HAP-1 (cell line): ENCODE data around the gene SAT1.
"Not testable (repeated sequence)": the region's sequence is repeated elsewhere in the genome, so short reads cannot be mapped to it uniquely, and the experiment has no call there.

ENCODE experiments used
- DNase-seq, 2 experiments: peaks; one replicate each; pipeline ENCODE4 v3.0.0-alpha.2; 2016 to 2020; ENCODE audit warnings: low spot score in 2 of 2
- H3K27me3 ChIP-seq: fragments of 250-450 bp; sonication (Bioruptor Pico); 2 replicates; pipeline ENCODE4 v1.5.1; 2020; ENCODE audit warnings: low read depth, mild to moderate bottlenecking, moderate library complexity
- H3K36me3 ChIP-seq: fragments of 250-450 bp; sonication (Bioruptor Pico); replicated peaks from 2 replicates; pipeline ENCODE4 v1.5.1; 2020; ENCODE audit warnings: mild to moderate bottlenecking
- H3K4me1 ChIP-seq: fragments of 250-450 bp; sonication (Bioruptor Pico); 2 replicates; pipeline ENCODE4 v1.5.1; 2020; ENCODE audit warnings: mild to moderate bottlenecking
- H3K4me3 ChIP-seq: fragments of 250-450 bp; sonication (Bioruptor Pico); 2 replicates; pipeline ENCODE4 v1.5.1; 2020; ENCODE audit warnings: mild to moderate bottlenecking, moderate library complexity
- H3K9me3 ChIP-seq: fragments of 250-450 bp; sonication (Bioruptor Pico); 2 replicates; pipeline ENCODE4 v1.5.1; 2020; ENCODE audit warnings: mild to moderate bottlenecking, moderate library complexity
- in situ Hi-C: fragments of 300-500 bp; cut with MboI; formaldehyde crosslinking; loops from 3 replicates; pipeline ENCODE4 v1.14.3; 2020; ENCODE audit warnings: low sequenced_read_pairs, inconsistent platforms, mixed read lengths

The SAT1 gene

DNA sequence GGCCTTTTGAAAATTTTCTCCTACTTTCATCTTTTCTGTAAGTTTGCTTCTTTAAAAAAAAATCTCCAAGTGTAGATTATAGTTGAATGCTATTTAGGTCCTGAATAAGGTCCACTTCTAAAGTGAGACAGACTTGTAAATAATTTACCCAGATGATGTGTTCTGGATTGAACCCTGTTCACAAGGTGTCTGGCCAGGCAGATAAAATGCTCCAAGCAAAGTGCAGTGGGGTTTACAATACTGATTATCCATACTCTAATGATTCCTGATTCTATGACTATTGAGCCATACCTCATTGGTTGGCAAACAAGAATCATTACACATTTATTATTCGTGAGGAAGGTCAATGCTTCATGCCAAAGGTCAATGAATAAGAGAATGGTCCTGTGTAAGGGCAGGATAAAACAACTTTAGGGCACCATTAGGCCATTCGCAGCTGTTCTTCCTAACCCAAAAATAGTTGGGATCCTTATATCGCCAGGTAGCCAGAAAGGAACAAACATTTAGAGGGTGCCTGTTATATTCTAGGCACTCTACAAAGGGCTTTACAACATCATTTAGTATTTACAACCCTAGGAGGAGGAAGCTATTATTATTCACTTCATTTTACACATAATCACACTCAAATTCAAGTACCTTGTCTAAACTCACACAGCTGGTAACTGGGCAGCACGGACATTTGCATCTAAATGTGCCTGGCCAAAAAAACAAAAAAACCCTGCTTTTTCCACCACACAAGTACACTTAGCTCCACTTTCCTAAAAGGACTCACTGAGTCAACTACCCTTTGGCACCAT lies 18.6 kb upstream of the SAT1 start:
- in situ Hi-C loops, result no loop called here
- H3K4me3 ChIP-seq, result no peak overlapping the region
- peaks cover 10% of the 10 kb centered on the region for H3K4me1 ChIP-seq
- DNase-seq, result peak; percentile 30 to 68
- H3K36me3 ChIP-seq, result no peaks in the 10 kb centered on the region
- H3K9me3 ChIP-seq, result peaks cover 6% of the 10 kb centered on the region; the same call in 1 of the 2 replicates
- no peaks in the 10 kb centered on the region for H3K27me3 ChIP-seq

DNA sequence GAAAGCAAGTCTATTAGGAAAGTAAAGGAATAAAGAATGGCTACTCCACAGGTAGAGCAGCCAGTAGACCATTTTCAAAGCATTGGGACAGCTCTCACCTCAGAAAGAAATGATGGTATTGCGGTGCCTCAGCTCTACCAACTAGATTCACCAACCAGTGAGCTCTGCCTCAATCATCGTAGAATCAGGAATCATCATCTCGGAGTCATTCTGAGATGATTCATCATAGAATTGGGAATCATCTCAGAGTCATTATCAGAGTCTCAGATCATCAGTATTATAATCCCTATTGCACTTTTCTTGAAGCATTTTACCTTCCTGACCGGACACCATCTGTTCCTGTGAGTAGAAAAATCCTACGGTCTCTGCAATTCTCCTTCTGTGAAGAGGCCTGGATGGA lies 17.5 kb upstream of the SAT1 start:
- in situ Hi-C loops, result no loop called here
- Histone ChIP-seq H3K4me3 (no peak overlapping the region), H3K4me1 (peaks cover 10% of the 10 kb centered on the region), H3K36me3 (no peaks in the 10 kb centered on the region), H3K27me3 (no peaks in the 10 kb centered on the region), H3K9me3 (peaks cover 6% of the 10 kb centered on the region; the same call in 1 of the 2 replicates)
- no peak for DNase-seq

DNA sequence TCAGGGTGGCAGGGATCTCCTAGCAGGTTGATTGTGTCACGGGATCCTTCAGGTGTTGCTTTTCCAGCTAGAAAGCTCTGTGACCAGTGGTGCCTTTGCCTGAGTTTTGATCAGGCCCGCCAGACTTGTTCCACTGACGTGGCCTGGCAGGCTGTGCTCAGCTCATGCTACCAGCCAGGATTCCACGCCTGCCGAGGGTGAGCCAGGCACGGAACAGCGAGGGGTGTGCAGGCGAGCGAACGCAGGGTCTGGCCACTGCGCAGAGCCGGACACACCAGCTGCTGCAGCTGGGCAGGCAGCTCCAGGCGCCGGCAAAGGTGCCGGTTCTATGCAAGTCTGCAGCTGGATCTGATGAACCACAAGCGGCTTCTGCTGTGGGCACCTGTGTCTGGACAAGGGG lies 17.1 kb upstream of the SAT1 start:
- H3K9me3 ChIP-seq, result peaks cover 6% of the 10 kb centered on the region; the same call in 1 of the 2 replicates
- no peaks in the 10 kb centered on the region for H3K27me3 ChIP-seq
- no peak for DNase-seq
- H3K4me3 ChIP-seq, result no peak overlapping the region
- no peaks in the 10 kb centered on the region for H3K36me3 ChIP-seq
- H3K4me1 ChIP-seq, result peaks cover 10% of the 10 kb centered on the region
- in situ Hi-C loops, result no loop called here

DNA sequence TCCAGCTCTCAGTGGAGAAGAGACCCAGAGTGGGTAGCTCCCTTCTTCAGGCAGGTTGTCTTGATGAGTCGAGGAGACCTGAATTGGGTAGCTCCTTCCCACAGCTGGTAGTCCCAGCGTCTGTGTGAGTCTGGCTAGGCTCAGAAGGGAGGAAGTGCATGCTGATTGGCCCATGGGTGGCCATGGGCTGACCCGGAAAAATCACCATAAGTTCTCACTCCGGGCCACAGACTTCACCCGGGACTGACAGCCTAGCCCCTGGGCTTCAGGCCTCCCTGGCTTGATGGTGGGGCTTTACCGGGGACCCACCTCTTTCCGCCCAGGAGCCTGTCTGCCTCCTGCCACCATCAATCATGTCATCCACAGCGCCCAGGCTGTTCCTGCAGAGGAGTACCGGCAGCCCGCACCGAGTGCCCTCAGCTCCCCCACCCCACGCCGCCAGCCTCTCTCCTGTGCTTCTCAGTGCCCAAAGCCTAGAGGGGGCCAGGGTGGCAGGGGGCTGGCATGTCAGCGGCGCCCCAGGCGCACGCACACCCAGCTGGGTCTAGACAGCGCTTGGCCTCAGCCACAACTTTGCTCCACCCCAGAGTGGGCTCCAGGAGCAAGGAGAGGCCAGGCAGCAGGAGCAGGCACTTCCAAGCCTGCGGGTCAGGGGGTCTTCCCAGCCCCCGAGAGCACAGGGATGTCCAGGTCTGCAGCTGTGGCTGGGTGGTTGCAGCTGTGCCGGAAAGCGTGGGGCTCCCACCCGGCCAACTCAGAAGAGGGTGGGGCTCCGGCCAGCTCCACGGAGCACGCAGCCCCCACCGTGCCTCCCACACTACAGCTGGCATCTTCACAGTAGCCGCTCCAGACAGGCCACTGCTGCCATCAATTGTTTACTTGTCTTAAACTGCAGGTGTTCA lies 16.1 kb upstream of the SAT1 start:
- peaks cover 6% of the 10 kb centered on the region; the same call in 1 of the 2 replicates for H3K9me3 ChIP-seq
- in situ Hi-C loops, result no loop called here
- H3K36me3 ChIP-seq, result no peaks in the 10 kb centered on the region
- no peaks in the 10 kb centered on the region for H3K27me3 ChIP-seq
- no peak overlapping the region for H3K4me3 ChIP-seq
- peaks cover 10% of the 10 kb centered on the region for H3K4me1 ChIP-seq
- no peak for DNase-seq

DNA sequence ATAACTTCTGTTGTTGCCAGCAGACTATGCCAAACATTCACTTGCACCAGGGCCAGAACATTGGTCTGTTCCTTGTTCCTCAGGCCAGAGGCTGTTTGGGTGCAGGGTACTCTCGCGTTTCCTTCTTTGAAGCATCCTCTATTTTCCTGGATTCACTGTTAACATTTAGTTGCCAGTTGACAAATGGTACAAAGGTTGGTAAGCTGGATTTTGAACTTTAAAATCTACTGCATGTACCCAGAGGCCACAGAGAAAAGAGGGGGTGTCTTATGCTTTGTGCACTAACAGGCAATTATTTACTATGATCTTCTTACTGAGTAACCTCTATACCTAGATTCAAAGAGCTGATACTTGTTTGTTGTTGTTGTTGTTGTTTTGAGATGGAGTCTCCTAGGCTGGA lies 12.8 kb upstream of the SAT1 start:
- H3K36me3 ChIP-seq, result no peaks in the 10 kb centered on the region
- in situ Hi-C loops, result no loop called here
- DNase-seq, result no peak
- no peaks in the 10 kb centered on the region for H3K27me3 ChIP-seq
- no peaks in the 10 kb centered on the region for H3K4me1 ChIP-seq
- H3K9me3 ChIP-seq, result peaks cover 6% of the 10 kb centered on the region; the same call in 1 of the 2 replicates
- H3K4me3 ChIP-seq, result no peak overlapping the region

DNA sequence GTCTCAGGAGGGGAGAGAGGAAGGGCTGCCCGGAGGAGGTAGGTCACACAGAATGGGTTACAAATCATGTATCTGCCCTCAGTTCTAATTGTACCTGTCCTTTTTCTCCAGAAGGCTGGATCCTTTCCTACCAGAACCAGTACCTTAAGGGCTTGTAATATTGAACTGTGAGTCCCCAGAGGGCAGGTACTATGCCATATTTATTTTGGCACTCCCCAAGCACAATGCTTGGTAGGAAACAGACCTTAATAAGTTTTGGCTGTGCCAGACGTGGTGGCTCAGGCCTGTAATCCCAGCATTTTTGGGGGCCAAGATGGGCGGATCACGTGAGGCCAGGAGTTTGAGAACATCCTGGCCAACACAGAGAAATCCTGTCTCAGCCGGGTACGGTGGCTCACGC lies 11.9 kb upstream of the SAT1 start:
- H3K9me3 ChIP-seq, H3K36me3 ChIP-seq, DNase-seq, H3K4me1 ChIP-seq, H3K27me3 ChIP-seq, H3K4me3 ChIP-seq, in situ Hi-C loops: not testable (repeated sequence)

DNA sequence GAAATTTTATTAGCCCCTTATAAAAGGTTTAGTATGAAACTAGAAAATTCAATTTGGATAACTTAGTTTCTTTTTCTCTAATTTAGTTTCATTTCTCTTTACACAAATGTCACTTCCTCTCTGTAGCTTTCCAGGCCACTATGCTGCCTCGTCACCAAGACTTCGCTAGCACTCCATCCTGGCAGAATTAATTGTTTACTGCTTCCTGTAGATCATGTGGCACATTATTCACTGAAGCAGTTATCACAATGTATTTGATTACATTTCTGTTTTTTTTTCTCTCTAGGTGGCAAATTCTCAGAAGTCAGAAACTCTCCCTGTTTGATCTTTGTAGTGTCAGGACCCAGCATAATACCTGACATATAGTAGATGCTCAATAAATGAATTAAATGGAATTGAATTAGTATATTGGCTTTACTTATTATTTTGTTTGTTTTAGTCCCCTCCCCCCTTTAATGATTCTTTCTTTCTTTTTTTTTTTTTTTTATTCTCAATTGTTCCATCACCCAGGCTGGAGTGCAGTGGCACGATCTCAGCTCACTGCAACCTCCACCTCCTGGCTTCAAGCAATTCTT lies 9.3 kb upstream of the SAT1 start:
- Histone ChIP-seq H3K4me1 (no peaks in the 10 kb centered on the region), H3K4me3 (no peak overlapping the region), H3K9me3 (no peaks in the 10 kb centered on the region), H3K36me3 (no peaks in the 10 kb centered on the region), H3K27me3 (no peaks in the 10 kb centered on the region)
- in situ Hi-C loops, result no loop called here
- DNase-seq, result no peak

DNA sequence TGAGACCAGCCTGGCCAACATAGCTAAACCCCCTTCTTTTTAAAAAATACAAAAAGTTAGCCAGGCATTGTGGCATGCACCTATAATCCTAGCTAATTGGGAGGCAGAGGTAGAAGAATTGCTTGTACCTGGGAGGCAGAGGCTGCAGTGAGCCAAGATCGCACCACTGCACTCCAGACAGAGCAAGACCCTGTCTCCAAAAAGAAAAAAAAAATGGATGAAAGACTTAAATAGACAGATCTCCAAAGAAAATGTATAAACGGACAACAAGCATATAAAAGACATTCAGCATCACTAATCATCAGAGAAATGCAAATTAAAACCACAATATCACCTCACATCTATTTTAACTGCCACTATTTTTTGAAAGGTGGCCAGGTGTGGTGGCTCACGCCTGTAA lies 6.6 kb upstream of the SAT1 start:
- Histone ChIP-seq H3K36me3 (no peaks in the 10 kb centered on the region), H3K4me3 (no peak overlapping the region), H3K4me1 (peaks cover 3% of the 10 kb centered on the region; the same call in 1 of the 2 replicates), H3K9me3 (no peaks in the 10 kb centered on the region), H3K27me3 (no peaks in the 10 kb centered on the region)
- no peak for DNase-seq
- in situ Hi-C loops, result no loop called here

DNA sequence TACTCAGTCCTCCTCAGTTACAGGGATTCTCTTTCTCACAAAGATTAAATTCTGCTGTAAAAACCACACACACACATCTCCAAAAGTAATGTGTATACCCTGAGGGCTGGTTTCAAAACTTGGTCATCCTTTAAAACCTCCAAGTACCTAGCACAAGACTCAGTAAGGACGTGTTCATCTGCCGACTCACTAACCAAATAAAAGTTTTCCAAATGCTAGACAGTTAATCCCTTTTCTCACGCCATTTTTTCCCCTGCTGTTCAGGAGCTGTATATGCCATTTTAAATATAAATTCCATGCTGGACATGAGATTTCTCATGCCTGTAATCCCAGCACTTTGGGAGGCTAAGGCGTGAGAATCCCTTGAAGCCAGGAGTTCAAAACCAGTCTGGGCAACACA lies 3.9 kb upstream of the SAT1 start:
- Histone ChIP-seq H3K27me3 (no peaks in the 10 kb centered on the region), H3K4me1 (peaks cover 15% of the 10 kb centered on the region), H3K36me3 (no peaks in the 10 kb centered on the region), H3K9me3 (no peaks in the 10 kb centered on the region), H3K4me3 (no peak overlapping the region)
- DNase-seq, result peak; percentile 32 to 40
- in situ Hi-C loops, result no loop called here

DNA sequence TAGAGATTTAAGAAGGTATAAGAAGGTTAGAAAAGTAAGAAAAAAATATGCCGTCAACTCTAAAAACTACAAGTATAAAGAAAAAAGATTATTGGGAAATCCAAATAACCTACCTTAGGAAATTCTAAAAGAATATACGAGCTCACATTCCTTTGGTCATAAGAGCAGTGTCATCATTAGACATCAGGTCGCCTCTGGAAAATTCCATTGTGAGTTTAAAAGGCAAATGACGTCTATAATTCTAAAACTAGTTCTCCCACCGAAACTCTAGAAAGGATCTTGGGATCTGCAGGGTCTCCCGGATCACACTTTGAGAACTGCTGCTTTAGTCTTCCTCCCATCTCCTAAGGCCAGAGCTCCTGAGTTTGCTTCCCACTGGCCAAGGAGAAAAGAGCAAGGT lies 518 bp upstream of the SAT1 start:
- no peaks in the 10 kb centered on the region for H3K9me3 ChIP-seq
- no peaks in the 10 kb centered on the region for H3K27me3 ChIP-seq
- in situ Hi-C loops, result loop anchor here (10.0 kb wide), 1 partner anchor 122 kb away; the partner anchor contains the start of genes APOO and CXorf58
- peak overlapping the region; percentile 69 for H3K4me3 ChIP-seq
- H3K4me1 ChIP-seq, result peaks cover 18% of the 10 kb centered on the region
- DNase-seq, result no peak
- H3K36me3 ChIP-seq, result peaks cover 12% of the 10 kb centered on the region

DNA sequence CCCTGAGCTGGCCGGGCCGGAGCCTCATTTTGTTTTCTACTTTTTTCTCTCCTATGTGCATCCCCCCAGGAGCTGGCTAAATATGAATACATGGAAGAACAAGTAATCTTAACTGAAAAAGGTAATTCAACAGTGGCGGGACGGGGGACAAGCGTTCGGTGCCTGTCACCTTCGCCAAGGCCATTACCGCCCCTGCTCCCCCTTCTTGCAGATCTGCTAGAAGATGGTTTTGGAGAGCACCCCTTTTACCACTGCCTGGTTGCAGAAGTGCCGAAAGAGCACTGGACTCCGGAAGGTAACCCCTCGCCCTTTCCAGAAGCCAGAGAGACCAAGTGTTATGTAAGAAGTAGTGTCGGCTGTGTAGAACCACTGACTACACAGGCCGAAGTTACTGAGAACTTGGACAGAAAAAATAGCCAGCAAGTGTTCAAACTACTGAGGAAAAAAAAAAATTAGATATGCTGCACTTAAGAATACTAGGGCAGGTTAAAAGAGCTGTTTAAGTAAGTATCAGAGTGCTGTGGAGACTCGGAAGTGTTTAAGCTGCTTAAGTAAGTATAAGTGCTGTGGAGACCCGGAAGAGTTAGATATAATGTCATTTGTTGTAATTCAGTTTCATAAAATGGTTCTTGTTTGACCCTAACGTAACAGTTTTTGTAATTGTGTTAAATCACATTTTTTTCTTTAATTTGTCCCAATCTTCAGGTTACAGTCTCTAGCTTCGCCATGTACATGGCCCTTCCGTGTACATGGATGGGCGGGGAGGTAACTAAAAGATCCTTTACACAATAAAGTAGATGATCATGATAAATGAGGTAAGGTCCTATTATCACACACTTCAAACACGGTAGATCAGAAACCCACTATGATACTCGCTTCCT lies 856 bp downstream of the SAT1 start:
- Histone ChIP-seq H3K36me3 (peaks cover 12% of the 10 kb centered on the region), H3K4me1 (peaks cover 22% of the 10 kb centered on the region), H3K27me3 (no peaks in the 10 kb centered on the region), H3K9me3 (no peaks in the 10 kb centered on the region), H3K4me3 (peak overlapping the region; percentile 69)
- DNase-seq, result peak in 1 of 2 experiments; percentile 41
- in situ Hi-C loops, result loop anchor here (10.0 kb wide), 1 partner anchor 121 kb away; the partner anchor contains the start of genes APOO and CXorf58

DNA sequence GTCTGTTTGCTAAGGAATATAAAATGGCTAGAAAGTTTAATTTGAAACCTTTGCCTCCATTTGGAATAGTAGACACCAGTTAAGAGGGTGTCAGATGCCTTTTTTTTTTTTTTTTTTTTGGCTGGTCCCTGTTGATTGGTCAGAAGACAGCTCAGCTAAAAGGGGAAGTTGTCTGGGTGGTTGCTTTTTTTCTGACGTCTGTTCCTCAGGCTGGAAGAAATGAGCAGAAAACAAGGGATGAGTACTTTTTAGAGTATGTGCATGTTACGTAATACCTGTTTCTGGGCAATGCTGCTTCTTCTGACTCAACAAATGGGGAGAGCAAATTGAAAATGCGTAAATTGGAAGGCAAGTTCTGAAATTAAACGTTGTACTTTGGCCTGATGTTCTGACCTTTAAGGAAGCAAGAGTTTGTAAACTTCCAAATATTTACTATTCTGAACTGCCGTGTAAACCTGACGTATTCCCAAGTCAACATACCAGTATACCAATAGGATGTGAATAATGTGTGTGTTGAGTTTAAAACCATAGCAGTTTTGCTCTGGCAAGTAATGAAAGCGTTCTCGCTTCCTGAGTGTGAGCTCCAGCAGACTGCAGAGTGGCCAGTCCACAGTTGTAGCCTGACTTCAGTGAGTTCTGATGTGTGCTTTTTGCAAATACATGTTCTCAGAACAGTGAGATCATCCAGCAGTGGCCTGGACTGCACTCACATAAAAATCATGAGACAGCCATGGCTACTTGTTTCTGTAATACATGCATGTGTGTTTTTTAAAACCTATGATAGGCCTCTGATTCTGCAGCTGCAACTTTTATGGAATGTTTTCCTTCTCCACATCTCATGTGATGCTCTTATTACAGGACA lies 1.7 kb downstream of the SAT1 start:
- in situ Hi-C loops, result loop anchor here (10.0 kb wide), 1 partner anchor 120 kb away; the partner anchor contains the start of genes APOO and CXorf58
- peaks cover 22% of the 10 kb centered on the region for H3K4me1 ChIP-seq
- no peaks in the 10 kb centered on the region for H3K9me3 ChIP-seq
- H3K27me3 ChIP-seq, result no peaks in the 10 kb centered on the region
- no peak for DNase-seq
- peak overlapping the region; percentile 69 for H3K4me3 ChIP-seq
- peaks cover 12% of the 10 kb centered on the region for H3K36me3 ChIP-seq
